Osteoblast (primary cell): Measurements from ENCODE around the gene SLC45A1. TPM values are rescaled to one million over a fixed set of nuclear protein-coding genes. Genes with fewer than 3 reads are reported as not detected.

ENCODE experiments used
- DNase-seq: peaks from one replicate; pipeline ENCODE4 v3.0.0; 2011; ENCODE audit warnings: low spot score, mixed read lengths; ENCODE audit not compliant: insufficient read length; ENCODE audit errors: missing footprints
- H2AFZ ChIP-seq: 2 replicates; pipeline ENCODE4 v1.6.0; 2011; ENCODE audit warnings: mild to moderate bottlenecking, low read length
- H3K27ac ChIP-seq: 2 replicates; pipeline ENCODE4 v1.5.1; 2011; ENCODE audit warnings: mild to moderate bottlenecking, low read depth, low read length, moderate library complexity
- H3K27me3 ChIP-seq: 2 replicates; pipeline ENCODE4 v1.6.0; 2012; ENCODE audit warnings: mild to moderate bottlenecking, control low read depth, inconsistent platforms, low read length, moderate library complexity; ENCODE audit not compliant: insufficient read depth
- H3K36me3 ChIP-seq: 2 replicates; pipeline ENCODE4 v1.5.1; 2011; ENCODE audit warnings: mild to moderate bottlenecking, low read length, control low read depth, moderate library complexity; ENCODE audit not compliant: insufficient read depth
- H3K4me1 ChIP-seq: 2 replicates; pipeline ENCODE4 v1.5.1; 2011; ENCODE audit warnings: mild to moderate bottlenecking, low read length, control low read depth, moderate library complexity; ENCODE audit not compliant: insufficient read depth
- H3K4me2 ChIP-seq: 2 replicates; pipeline ENCODE4 v1.6.0; 2011; ENCODE audit warnings: mild to moderate bottlenecking, low read length; ENCODE audit not compliant: insufficient read depth
- H3K4me3 ChIP-seq: fragments of 200-600 bp; sonication (generic); 3 replicates; pipeline ENCODE4 v1.5.1; 2012; ENCODE audit warnings: mild to moderate bottlenecking, low read length, inconsistent platforms; ENCODE audit not compliant: insufficient read depth
- H3K79me2 ChIP-seq: 2 replicates; pipeline ENCODE4 v1.6.0; 2012; ENCODE audit warnings: mild to moderate bottlenecking, low read length, control low read depth, inconsistent platforms; ENCODE audit not compliant: insufficient read depth
- H3K9me3 ChIP-seq: 2 replicates; pipeline ENCODE4 v1.5.1; 2011; ENCODE audit warnings: low read depth, low read length, control low read depth
- H4K20me1 ChIP-seq: 2 replicates; pipeline ENCODE4 v1.6.0; 2012; ENCODE audit warnings: mild to moderate bottlenecking, low read length, control low read depth; ENCODE audit not compliant: insufficient read depth
- CTCF ChIP-seq: IDR thresholded peaks from 2 replicates; pipeline ENCODE4 v1.5.1; 2011; ENCODE audit warnings: mild to moderate bottlenecking, low read depth, low read length, moderate library complexity; ENCODE audit errors: extremely low read depth
- total RNA-seq: library from RNA; depleted of rRNA; stranded (reverse); fragments of >200 nt; gene quantifications from 2 replicates; pipeline ENCODE4 v1.2.3, GENCODE V29; 2012

The SLC45A1 gene
- total RNA-seq, 1 donor: 1.8 TPM

- no peak for DNase-seq
- Histone ChIP-seq H3K27me3 (peaks cover 4% of the 10 kb centered on the region), H2AFZ (no peak overlapping the region), H3K36me3 (no peaks in the 10 kb centered on the region), H3K4me3 (no peak overlapping the region), H3K27ac (no peak overlapping the region), H3K9me3 (no peaks in the 10 kb centered on the region), H3K4me1 (no peaks in the 10 kb centered on the region), H4K20me1 (no peaks in the 10 kb centered on the region), H3K79me2 (no peaks in the 10 kb centered on the region), H3K4me2 (no peak overlapping the region)
- TF ChIP-seq CTCF: no peak
Observed at GRCh38 chr1:8326265-8326664, 8.4 kb downstream of the SLC45A1 start.

GRCh38 chr1:8328271-8328670, 10.4 kb downstream of the SLC45A1 start:
- no peak overlapping the region for H2AFZ ChIP-seq
- no peak overlapping the region for H3K4me3 ChIP-seq
- no peak overlapping the region for H3K27ac ChIP-seq
- H3K36me3 ChIP-seq: no peaks in the 10 kb centered on the region
- DNase-seq: no peak
- H3K4me2 ChIP-seq: no peak overlapping the region
- no peaks in the 10 kb centered on the region for H3K79me2 ChIP-seq
- no peaks in the 10 kb centered on the region for H3K9me3 ChIP-seq
- no peaks in the 10 kb centered on the region for H4K20me1 ChIP-seq
- no peaks in the 10 kb centered on the region for H3K27me3 ChIP-seq
- H3K4me1 ChIP-seq: no peaks in the 10 kb centered on the region
- no peak for TF ChIP-seq CTCF

GRCh38 chr1:8329439-8329838, 11.5 kb downstream of the SLC45A1 start:
- H3K36me3 ChIP-seq: no peaks in the 10 kb centered on the region
- H3K9me3 ChIP-seq: no peaks in the 10 kb centered on the region
- H3K4me3 ChIP-seq: no peak overlapping the region
- no peak overlapping the region for H3K27ac ChIP-seq
- TF ChIP-seq CTCF: no peak
- DNase-seq: peak; percentile 83
- no peak overlapping the region for H2AFZ ChIP-seq
- no peaks in the 10 kb centered on the region for H3K4me1 ChIP-seq
- H3K4me2 ChIP-seq: no peak overlapping the region
- H3K27me3 ChIP-seq: no peaks in the 10 kb centered on the region
- no peaks in the 10 kb centered on the region for H4K20me1 ChIP-seq
- H3K79me2 ChIP-seq: no peaks in the 10 kb centered on the region

- no peak overlapping the region for H3K4me2 ChIP-seq
- no peak for TF ChIP-seq CTCF
- H3K4me1 ChIP-seq: no peaks in the 10 kb centered on the region
- DNase-seq: no peak
- no peaks in the 10 kb centered on the region for H3K27me3 ChIP-seq
- no peaks in the 10 kb centered on the region for H3K36me3 ChIP-seq
- H3K79me2 ChIP-seq: no peaks in the 10 kb centered on the region
- no peaks in the 10 kb centered on the region for H3K9me3 ChIP-seq
- H3K27ac ChIP-seq: no peak overlapping the region
- H4K20me1 ChIP-seq: no peaks in the 10 kb centered on the region
- no peak overlapping the region for H2AFZ ChIP-seq
- H3K4me3 ChIP-seq: no peak overlapping the region
Observed at GRCh38 chr1:8329858-8330257, 11.9 kb downstream of the SLC45A1 start.
